AG10803 (cell line): ENCODE measurements around the gene ROBO1.

ENCODE experiments used
- DNase-seq: peaks from one replicate; pipeline ENCODE4 v3.0.0; 2010; ENCODE audit warnings: low read depth
- H3K4me3 ChIP-seq: 2 replicates; pipeline ENCODE4 v1.5.1; 2011; ENCODE audit warnings: mild to moderate bottlenecking, low read length, control low read depth
- CTCF ChIP-seq: conservative IDR thresholded peaks from 2 replicates; pipeline ENCODE4 v1.5.1; 2011; ENCODE audit warnings: mild to moderate bottlenecking, low read length, control low read depth, inconsistent platforms

Gene ROBO1

GRCh38 chr3:78861156-78861555, 906.6 kb downstream of the ROBO1 start:
- DNase-seq: no peak
- no peak for TF ChIP-seq CTCF
- no peak overlapping the region for H3K4me3 ChIP-seq

GRCh38 chr3:78860567-78860966, 907.2 kb downstream of the ROBO1 start:
- H3K4me3 ChIP-seq: no peak overlapping the region
- TF ChIP-seq CTCF: no peak
- no peak for DNase-seq

- H3K4me3 ChIP-seq: no peak overlapping the region
- no peak for DNase-seq
- no peak for TF ChIP-seq CTCF
These were observed 908.9 kb downstream of the ROBO1 start for GRCh38 chr3:78858910-78859309.

- no peak for TF ChIP-seq CTCF
- no peak overlapping the region for H3K4me3 ChIP-seq
- DNase-seq: no peak
These were observed 909.6 kb downstream of the ROBO1 start for GRCh38 chr3:78858174-78858573.

GRCh38 chr3:78857494-78858111, 910.2 kb downstream of the ROBO1 start:
- H3K4me3 ChIP-seq: no peak overlapping the region
- no peak for DNase-seq
- no peak; the same call in 1 of the 2 replicates for TF ChIP-seq CTCF

- no peak for TF ChIP-seq CTCF
- DNase-seq: no peak
- H3K4me3 ChIP-seq: no peak overlapping the region
These were observed 911.6 kb downstream of the ROBO1 start for GRCh38 chr3:78856164-78856563.

GRCh38 chr3:78855190-78855589, 912.6 kb downstream of the ROBO1 start:
- no peak overlapping the region for H3K4me3 ChIP-seq
- no peak for TF ChIP-seq CTCF
- DNase-seq: no peak
